Neuronal stem cell (in vitro differentiated cells): ENCODE results near the gene APMAP.

ENCODE experiments used
- DNase-seq: peaks from one replicate; pipeline ENCODE4 v3.0.0-alpha.2; 2013; ENCODE audit warnings: low spot score
- H2AFZ ChIP-seq: one replicate; pipeline ENCODE4 v1.6.1; 2013; ENCODE audit warnings: mild to moderate bottlenecking, low read length, inconsistent platforms
- H2AK5ac ChIP-seq: 2 replicates; pipeline ENCODE4 v1.6.1; 2013; ENCODE audit warnings: low read depth, mild to moderate bottlenecking, inconsistent platforms, low read length, moderate library complexity, mixed read lengths
- H2BK120ac ChIP-seq: 2 replicates; pipeline ENCODE4 v1.6.1; 2013; ENCODE audit warnings: low read depth, mild to moderate bottlenecking, inconsistent platforms, low read length, moderate library complexity, mixed read lengths
- H2BK12ac ChIP-seq: one replicate; pipeline ENCODE4 v1.6.1; 2013; ENCODE audit warnings: low read length, inconsistent platforms
- H2BK15ac ChIP-seq: 2 replicates; pipeline ENCODE4 v1.6.1; 2013; ENCODE audit warnings: mild to moderate bottlenecking, low read length, inconsistent platforms, mixed read lengths
- H2BK5ac ChIP-seq: one replicate; pipeline ENCODE4 v1.6.1; 2013; ENCODE audit warnings: inconsistent platforms, mild to moderate bottlenecking, low read length, moderate library complexity
- H3K14ac ChIP-seq: one replicate; pipeline ENCODE4 v1.6.1; 2013; ENCODE audit warnings: low read length, inconsistent platforms
- H3K18ac ChIP-seq: 2 replicates; pipeline ENCODE4 v1.6.1; 2013; ENCODE audit warnings: low read length, inconsistent platforms
- H3K23ac ChIP-seq: 2 replicates; pipeline ENCODE4 v1.6.1; 2013; ENCODE audit warnings: low read depth, mild to moderate bottlenecking, mixed read lengths, low read length, inconsistent platforms; ENCODE audit not compliant: poor library complexity
- H3K27ac ChIP-seq: replicated peaks from 3 replicates; pipeline ENCODE4 v1.5.1; 2013; ENCODE audit warnings: low read length, inconsistent platforms
- H3K27me3 ChIP-seq, 3 experiments: 2 replicates each; pipeline ENCODE4 v1.6.1; 2013; ENCODE audit warnings: low read length in 3 of 3, mild to moderate bottlenecking in 2 of 3, inconsistent platforms in 1 of 3, low read depth in 1 of 3, mixed read lengths in 1 of 3, moderate library complexity in 1 of 3; ENCODE audit not compliant: control insufficient read depth in 3 of 3, insufficient read depth in 3 of 3
- H3K36me3 ChIP-seq, 2 donors: replicated peaks in 1 of 2; 2 replicates each; pipeline ENCODE4 v1.6.1; 2013; ENCODE audit warnings: low read length in 2 of 2; ENCODE audit not compliant: control insufficient read depth in 2 of 2, insufficient read depth in 2 of 2
- H3K4ac ChIP-seq: 2 replicates; pipeline ENCODE4 v1.6.1; 2013; ENCODE audit warnings: inconsistent platforms, mild to moderate bottlenecking, low read length, moderate library complexity
- H3K4me1 ChIP-seq, 2 donors: 1 replicate in 1 of 2; 2 replicates in 1 of 2; pipeline ENCODE4 v1.6.1; 2013; ENCODE audit warnings: low read length in 2 of 2, low read depth in 1 of 2; ENCODE audit not compliant: control insufficient read depth in 2 of 2, insufficient read depth in 1 of 2
- H3K4me2 ChIP-seq: one replicate; pipeline ENCODE4 v1.6.1; 2013; ENCODE audit warnings: mild to moderate bottlenecking, low read length, inconsistent platforms; ENCODE audit not compliant: insufficient read depth, poor library complexity, severe bottlenecking
- H3K4me3 ChIP-seq, 2 donors: 2 replicates each; pipeline ENCODE4 v1.5.1; 2013; ENCODE audit warnings: low read length in 2 of 2, mild to moderate bottlenecking in 2 of 2, inconsistent platforms in 1 of 2, moderate library complexity in 1 of 2
- H3K79me1 ChIP-seq: one replicate; pipeline ENCODE4 v1.6.1; 2013; ENCODE audit warnings: low read depth, mild to moderate bottlenecking, inconsistent platforms, low read length, moderate library complexity
- H3K9ac ChIP-seq: one replicate; pipeline ENCODE4 v1.6.1; 2013; ENCODE audit warnings: mild to moderate bottlenecking, low read depth, low read length, inconsistent platforms; ENCODE audit not compliant: poor library complexity
- H3K9me3 ChIP-seq, 2 donors: replicated peaks in 1 of 2; 2 replicates each; pipeline versions ENCODE3 to v1.6.1; 2013; ENCODE audit warnings: low read length in 2 of 2, mild to moderate bottlenecking in 2 of 2, inconsistent platforms in 1 of 2, low read depth in 1 of 2, mixed read lengths in 1 of 2, moderate library complexity in 1 of 2; ENCODE audit not compliant: control insufficient read depth in 2 of 2, insufficient read depth in 1 of 2
- H4K8ac ChIP-seq: one replicate; pipeline ENCODE4 v1.6.1; 2013; ENCODE audit warnings: low read depth, mild to moderate bottlenecking, inconsistent platforms, low read length, moderate library complexity
- H4K91ac ChIP-seq: one replicate; pipeline ENCODE4 v1.6.1; 2013; ENCODE audit warnings: low read length, low read depth, mild to moderate bottlenecking, inconsistent platforms; ENCODE audit not compliant: poor library complexity
- WGBS, 2 donors: extraction: QIAGEN DNeasy Blood & Tissue Kit; methylation state at CpG; one replicate each; pipeline ENCODE4 v1.1.7; 2013; ENCODE audit warnings: missing lambda C conversion rate in 2 of 2, mixed read lengths in 1 of 2; ENCODE audit not compliant: insufficient read length in 2 of 2, insufficient replicate concordance in 1 of 2; ENCODE audit errors: extremely low coverage in 2 of 2; 5-methylcytosine and 5-hydroxymethylcytosine counted together

Gene APMAP

GRCh38 chr20:24994470-24995368, 2.2 kb upstream of the APMAP start:
- DNase-seq: peak; percentile 78
- no CpG with 5 or more reads among the region's 20 CpGs for whole genome bisulfite sequencing, 2 donors
- H3K4me3 ChIP-seq: no peak overlapping the region

GRCh38 chr20:24994186-24994465, 1.6 kb upstream of the APMAP start:
- H3K9ac ChIP-seq: no peak overlapping the region
- no peak for DNase-seq
- peaks cover 0 to 21% (median 2%) of the 10 kb centered on the region in 3 experiments for H3K27me3 ChIP-seq
- H3K4me2 ChIP-seq: no peak overlapping the region
- peaks cover 2% of the 10 kb centered on the region for H3K79me1 ChIP-seq
- H2AK5ac ChIP-seq: no peak overlapping the region
- H4K8ac ChIP-seq: no peak overlapping the region
- H3K14ac ChIP-seq: no peak overlapping the region
- H2BK5ac ChIP-seq: no peak overlapping the region
- no peak overlapping the region for H4K91ac ChIP-seq
- no peak overlapping the region for H2BK15ac ChIP-seq
- H2BK120ac ChIP-seq: no peak overlapping the region
- H3K4ac ChIP-seq: no peak overlapping the region
- H2BK12ac ChIP-seq: no peak overlapping the region
- no CpG with 5 or more reads among the region's 1 CpG for WGBS, 2 donors
- H3K18ac ChIP-seq: no peak overlapping the region
- no peaks in the 10 kb centered on the region for H3K9me3 ChIP-seq
- H3K36me3 ChIP-seq: peaks cover 0 to 8% of the 10 kb centered on the region in 2 donors
- H2AFZ ChIP-seq: peak overlapping the region; percentile 70
- no peak overlapping the region for H3K4me3 ChIP-seq
- peaks cover 5 to 22% of the 10 kb centered on the region in 2 donors for H3K4me1 ChIP-seq
- H3K27ac ChIP-seq: no peak overlapping the region
- no peak overlapping the region for H3K23ac ChIP-seq

More at GRCh38 chr20:24994470-24995368, 2.2 kb upstream of the APMAP start:
- H3K4me1 ChIP-seq: peaks cover 5 to 22% of the 10 kb centered on the region in 2 donors
- no peak overlapping the region for H3K18ac ChIP-seq
- H3K36me3 ChIP-seq: peaks cover 0 to 2% of the 10 kb centered on the region in 2 donors
- no peaks in the 10 kb centered on the region for H3K79me1 ChIP-seq
- no peaks in the 10 kb centered on the region for H3K9me3 ChIP-seq
- no peak overlapping the region for H4K91ac ChIP-seq
- H2BK5ac ChIP-seq: no peak overlapping the region
- H3K14ac ChIP-seq: no peak overlapping the region
- H3K23ac ChIP-seq: no peak overlapping the region
- H2BK12ac ChIP-seq: no peak overlapping the region
- no peak overlapping the region for H3K27ac ChIP-seq
- H2AK5ac ChIP-seq: no peak overlapping the region
- no peak overlapping the region for H3K9ac ChIP-seq
- H2AFZ ChIP-seq: peak overlapping the region; percentile 70
- H3K27me3 ChIP-seq: peaks cover 0 to 24% (median 2%) of the 10 kb centered on the region in 3 experiments
- no peak overlapping the region for H4K8ac ChIP-seq
- H2BK120ac ChIP-seq: no peak overlapping the region
- H2BK15ac ChIP-seq: no peak overlapping the region
- H3K4me2 ChIP-seq: no peak overlapping the region
- no peak overlapping the region for H3K4ac ChIP-seq

GRCh38 chr20:24993337-24994185, 1.0 kb upstream of the APMAP start:
- Histone ChIP-seq H3K27ac (no peak overlapping the region), H3K14ac (no peak overlapping the region), H2AFZ (peak overlapping the region; percentile 97), H2BK120ac (no peak overlapping the region), H3K9ac (no peak overlapping the region), H3K79me1 (peaks cover 2% of the 10 kb centered on the region), H3K18ac (no peak overlapping the region), H3K36me3 (peaks cover under 1 to 10% of the 10 kb centered on the region in 2 donors), H3K23ac (no peak overlapping the region), H2BK15ac (no peak overlapping the region), H3K4me2 (no peak overlapping the region), H3K4me3 (peak overlapping the region in 1 of 2 donors; percentile 85), H4K8ac (no peak overlapping the region), H3K4me1 (peaks cover 6 to 22% of the 10 kb centered on the region in 2 donors), H2AK5ac (no peak overlapping the region), H2BK12ac (no peak overlapping the region), H4K91ac (no peak overlapping the region), H3K9me3 (no peaks in the 10 kb centered on the region), H2BK5ac (no peak overlapping the region), H3K4ac (no peak overlapping the region), H3K27me3 (peaks cover 0 to 16% (median 2%) of the 10 kb centered on the region in 3 experiments)
- DNase-seq: no peak
- no CpG with 5 or more reads among the region's 9 CpGs for WGBS, 2 donors
